OCI-LY7 (cell line): ENCODE results near the gene COL13A1. TPM values are rescaled to one million over a fixed set of nuclear protein-coding genes. Genes with fewer than 3 reads are reported as not detected.

ENCODE experiments used
- BruUV-seq: library from RNA; stranded (reverse); fragments of 400-500 nt; replicated peaks from 2 replicates; lab custom pipeline; 2021; lab: Mats Ljungman, UMichigan
- CTCF ChIA-PET: fragments of 300-600 bp; sonication (Branson Sonifier 250); formaldehyde crosslinking; loops from one replicate; lab custom pipeline; 2022; ENCODE audit warnings: antibody characterized with exemption; ENCODE audit not compliant: unreplicated experiment; lab: Charles Lee
- POLR2A ChIA-PET: fragments of 300-600 bp; sonication (Branson Sonifier 250); formaldehyde crosslinking; loops from one replicate; lab custom pipeline; 2022; ENCODE audit warnings: antibody characterized with exemption; lab: Charles Lee
- DNase-seq: peaks from one replicate; pipeline ENCODE4 v3.0.0-alpha.2; 2015; ENCODE audit warnings: low spot score
- H2AFZ ChIP-seq: fragments of 200-600 bp; sonication (generic), shearing (Covaris generic); 2 replicates; pipeline ENCODE4 v1.6.1; 2014; ENCODE audit warnings: mild to moderate bottlenecking, antibody characterized with exemption, low read length, moderate library complexity
- H3K27ac ChIP-seq: fragments of 200-600 bp; sonication (generic); 2 replicates; pipeline ENCODE4 v1.5.1; 2014; ENCODE audit warnings: mixed run types, low read depth, mild to moderate bottlenecking, moderate library complexity, low read length, inconsistent platforms; ENCODE audit not compliant: poor library complexity, severe bottlenecking
- H3K36me3 ChIP-seq: fragments of 200-600 bp; sonication (generic); 2 replicates; pipeline ENCODE4 v1.6.1; 2014; ENCODE audit warnings: mild to moderate bottlenecking, antibody characterized with exemption, low read length, moderate library complexity, mixed read lengths; ENCODE audit not compliant: insufficient read depth
- H3K4me1 ChIP-seq: fragments of 200-600 bp; sonication (generic); 2 replicates; pipeline ENCODE4 v1.5.1; 2014; ENCODE audit warnings: mild to moderate bottlenecking, low read length; ENCODE audit not compliant: insufficient read depth, poor library complexity, severe bottlenecking
- H3K4me2 ChIP-seq: fragments of 200-600 bp; sonication (generic); 2 replicates; pipeline ENCODE4 v1.6.1; 2014; ENCODE audit warnings: mild to moderate bottlenecking, low read length
- H3K4me3 ChIP-seq: fragments of 200-600 bp; sonication (generic); 2 replicates; pipeline ENCODE4 v1.5.1; 2014; ENCODE audit warnings: mild to moderate bottlenecking, low read depth, low read length; ENCODE audit not compliant: poor library complexity, severe bottlenecking
- H3K79me2 ChIP-seq: fragments of 200-600 bp; sonication (generic); 2 replicates; pipeline ENCODE4 v1.6.1; 2016; ENCODE audit warnings: low read depth, mild to moderate bottlenecking, low read length, moderate library complexity, mixed read lengths; ENCODE audit not compliant: insufficient read depth
- H3K9me2 ChIP-seq: fragments of 200-600 bp; sonication (generic); 2 replicates; pipeline ENCODE4 v1.6.1; 2016; ENCODE audit warnings: mild to moderate bottlenecking, low read length, mixed read lengths; ENCODE audit not compliant: insufficient read depth
- H3K9me3 ChIP-seq: fragments of 200-600 bp; sonication (generic); 2 replicates; pipeline ENCODE4 v1.6.1; 2014; ENCODE audit warnings: mild to moderate bottlenecking, mixed run types, low read length, mixed read lengths
- H4K20me1 ChIP-seq: fragments of 200-600 bp; sonication (generic); 2 replicates; pipeline ENCODE4 v1.6.1; 2014; ENCODE audit warnings: mild to moderate bottlenecking, antibody characterized with exemption, low read length, moderate library complexity, mixed read lengths; ENCODE audit not compliant: insufficient read depth
- EZH2phosphoT487 ChIP-seq: fragments of 200-600 bp; sonication (generic); IDR thresholded peaks from 2 replicates; pipeline ENCODE4 v1.6.1; 2018; ENCODE audit warnings: low read depth, borderline replicate concordance, mild to moderate bottlenecking, mixed run types, antibody characterized with exemption, low read length, moderate library complexity, mixed read lengths
- intact Hi-C: fragments of 100-400 bp; cut with micrococcal nuclease; formaldehyde crosslinking; loops from one replicate; pipeline ENCODE4 v1.10.0; 2022; ENCODE audit not compliant: unreplicated experiment
- total RNA-seq, 2 experiments: library from RNA; depleted of rRNA in 1 of 2; stranded (reverse); fragments of >200 nt in 1 of 2; shearing (Covaris generic) in 1 of 2; gene quantifications; 2 replicates each; pipeline ENCODE4 v1.2.3, GENCODE V29; 2014 to 2022
- TF ChIP-seq, protein P1 (sequence below): fragments of 200-600 bp; sonication (generic); conservative IDR thresholded peaks from 2 replicates; pipeline ENCODE4 v1.5.1; 2014; ENCODE audit warnings: mild to moderate bottlenecking, antibody characterized with exemption, low read length, moderate library complexity, mixed read lengths

The COL13A1 gene
- total RNA-seq, 2 experiments from 2014 or later: 0.06 TPM; not detected in 1

DNA sequence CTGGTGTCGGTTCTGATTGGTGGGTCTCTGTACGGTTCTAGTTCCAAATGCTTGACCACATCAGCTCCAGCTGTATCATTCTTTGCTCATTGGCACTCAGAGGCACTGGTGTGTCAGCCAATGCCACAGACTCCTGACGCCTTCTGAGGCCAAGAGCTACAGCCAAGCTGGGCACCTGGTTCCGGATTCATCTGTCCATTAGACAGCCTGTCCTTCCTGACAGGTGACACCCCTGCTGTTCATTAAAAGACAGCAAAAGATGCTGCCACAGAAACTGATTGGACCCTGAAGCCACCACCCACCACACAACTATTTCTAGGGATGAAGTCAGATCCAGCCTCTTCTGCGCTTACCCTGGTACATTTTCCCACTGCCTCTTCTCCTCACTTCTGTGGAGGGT is 35.6 kb downstream of the COL13A1 start:
- H3K9me3 ChIP-seq: no peaks in the 10 kb centered on the region
- ChIA-PET CTCF (no interaction called here), POLR2A (interaction anchor here (1.1 kb wide), 1 partner anchor 33 kb away, joined by 3 read pairs; no protein-coding TSS in a partner anchor)
- DNase-seq: no peak
- no peaks in the 10 kb centered on the region for H4K20me1 ChIP-seq
- no peak for TF ChIP-seq EZH2phosphoT487
- TF ChIP-seq, protein P1, sequence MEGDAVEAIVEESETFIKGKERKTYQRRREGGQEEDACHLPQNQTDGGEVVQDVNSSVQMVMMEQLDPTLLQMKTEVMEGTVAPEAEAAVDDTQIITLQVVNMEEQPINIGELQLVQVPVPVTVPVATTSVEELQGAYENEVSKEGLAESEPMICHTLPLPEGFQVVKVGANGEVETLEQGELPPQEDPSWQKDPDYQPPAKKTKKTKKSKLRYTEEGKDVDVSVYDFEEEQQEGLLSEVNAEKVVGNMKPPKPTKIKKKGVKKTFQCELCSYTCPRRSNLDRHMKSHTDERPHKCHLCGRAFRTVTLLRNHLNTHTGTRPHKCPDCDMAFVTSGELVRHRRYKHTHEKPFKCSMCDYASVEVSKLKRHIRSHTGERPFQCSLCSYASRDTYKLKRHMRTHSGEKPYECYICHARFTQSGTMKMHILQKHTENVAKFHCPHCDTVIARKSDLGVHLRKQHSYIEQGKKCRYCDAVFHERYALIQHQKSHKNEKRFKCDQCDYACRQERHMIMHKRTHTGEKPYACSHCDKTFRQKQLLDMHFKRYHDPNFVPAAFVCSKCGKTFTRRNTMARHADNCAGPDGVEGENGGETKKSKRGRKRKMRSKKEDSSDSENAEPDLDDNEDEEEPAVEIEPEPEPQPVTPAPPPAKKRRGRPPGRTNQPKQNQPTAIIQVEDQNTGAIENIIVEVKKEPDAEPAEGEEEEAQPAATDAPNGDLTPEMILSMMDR: no peak
- H3K4me1 ChIP-seq: no peaks in the 10 kb centered on the region
- no peak overlapping the region for H3K4me3 ChIP-seq
- intact Hi-C loops: no loop called here
- H3K36me3 ChIP-seq: no peaks in the 10 kb centered on the region
- no peaks in the 10 kb centered on the region for H3K79me2 ChIP-seq
- H3K9me2 ChIP-seq: no peaks in the 10 kb centered on the region
- H2AFZ ChIP-seq: no peak overlapping the region
- BruUV-seq: no TSS peak
- no peak overlapping the region for H3K27ac ChIP-seq
- no peak overlapping the region for H3K4me2 ChIP-seq

GRCh38 chr10:69838418-69838817 is 36.7 kb downstream of the COL13A1 start:
- intact Hi-C loops: no loop called here
- DNase-seq: no peak
- CTCF ChIA-PET: no interaction called here
- no peak overlapping the region for H3K27ac ChIP-seq
- H4K20me1 ChIP-seq: no peaks in the 10 kb centered on the region
- H2AFZ ChIP-seq: no peak overlapping the region
- H3K36me3 ChIP-seq: no peaks in the 10 kb centered on the region
- POLR2A ChIA-PET: interaction anchor here (0.6 to 0.7 kb wide), 2 partner anchors 37 to 254 kb away, joined by 3 read pairs; no protein-coding TSS in a partner anchor
- H3K4me1 ChIP-seq: no peaks in the 10 kb centered on the region
- no TSS peak for BruUV-seq
- no peaks in the 10 kb centered on the region for H3K79me2 ChIP-seq
- H3K9me2 ChIP-seq: no peaks in the 10 kb centered on the region
- H3K4me2 ChIP-seq: no peak overlapping the region
- TF ChIP-seq, protein P1: no peak
- no peak for TF ChIP-seq EZH2phosphoT487
- no peaks in the 10 kb centered on the region for H3K9me3 ChIP-seq
- no peak overlapping the region for H3K4me3 ChIP-seq

GRCh38 chr10:69838853-69839252 is 37.1 kb downstream of the COL13A1 start:
- Histone ChIP-seq H3K4me1 (no peaks in the 10 kb centered on the region), H3K79me2 (no peaks in the 10 kb centered on the region), H3K4me2 (no peak overlapping the region), H2AFZ (no peak overlapping the region), H3K36me3 (no peaks in the 10 kb centered on the region), H3K4me3 (no peak overlapping the region), H3K9me2 (no peaks in the 10 kb centered on the region), H4K20me1 (no peaks in the 10 kb centered on the region), H3K9me3 (no peaks in the 10 kb centered on the region), H3K27ac (no peak overlapping the region)
- ChIA-PET CTCF (no interaction called here), POLR2A (interaction anchor here (0.6 to 0.7 kb wide), 2 partner anchors 36 to 254 kb away, joined by 3 read pairs; no protein-coding TSS in a partner anchor)
- no peak for DNase-seq
- no TSS peak for BruUV-seq
- TF ChIP-seq EZH2phosphoT487: no peak
- intact Hi-C loops: no loop called here
